SK-N-SH (cell line): ENCODE results near the gene SPACA5B.
"Not testable (repeated sequence)": the region's sequence is repeated elsewhere in the genome, so short reads cannot be mapped to it uniquely, and the experiment has no call there.

Experiments
- EP300 ChIP-seq, 2 experiments: IDR thresholded peaks; 2 replicates each; pipeline versions ENCODE4 v1.4.0 to v1.6.1; 2012; ENCODE audit warnings: borderline replicate concordance in 1 of 2, low read depth in 1 of 2, low read length in 1 of 2
- EZH2phosphoT487 ChIP-seq: fragments of 200-600 bp; sonication (generic); IDR thresholded peaks from 2 replicates; pipeline ENCODE4 v1.6.1; 2017; ENCODE audit warnings: low read depth, mixed run types, mild to moderate bottlenecking, antibody characterized with exemption, moderate library complexity, borderline replicate concordance
- FOXM1 ChIP-seq: IDR thresholded peaks from 2 replicates; pipeline ENCODE4 v1.4.0; 2012; ENCODE audit warnings: low read depth, mild to moderate bottlenecking
- GABPA ChIP-seq: IDR thresholded peaks from 2 replicates; pipeline ENCODE4 v1.4.0; 2012; ENCODE audit warnings: low read depth, mild to moderate bottlenecking
- JUND ChIP-seq: IDR thresholded peaks from 2 replicates; pipeline ENCODE4 v1.4.0; 2012
- MXI1 ChIP-seq: IDR thresholded peaks from 2 replicates; pipeline ENCODE4 v1.6.1; 2012; ENCODE audit warnings: mild to moderate bottlenecking, low read depth, low read length, improper control_type of control experiment
- NRF1 ChIP-seq: IDR thresholded peaks from 2 replicates; pipeline ENCODE4 v1.6.1; 2012; ENCODE audit warnings: low read depth, mild to moderate bottlenecking, low read length
- POLR2AphosphoS5 ChIP-seq: IDR thresholded peaks from 2 replicates; pipeline ENCODE4 v1.6.1; 2012; ENCODE audit warnings: low read depth, low read length
- SMC3 ChIP-seq: IDR thresholded peaks from 2 replicates; pipeline ENCODE4 v1.6.1; 2012; ENCODE audit warnings: low read depth, low read length, improper control_type of control experiment
- TAF1 ChIP-seq: IDR thresholded peaks from 2 replicates; pipeline ENCODE4 v1.6.1; 2012; ENCODE audit warnings: low read depth, mild to moderate bottlenecking, low read length, moderate library complexity, borderline replicate concordance
- TF ChIP-seq, protein P1 (sequence below): IDR thresholded peaks from 2 replicates; pipeline ENCODE4 v1.4.0; 2012; ENCODE audit warnings: low read depth, borderline replicate concordance
- TF ChIP-seq, protein P2 (sequence below): fragments of 200-600 bp; sonication (generic); IDR thresholded peaks from 2 replicates; pipeline ENCODE4 v1.6.1; 2017; ENCODE audit warnings: antibody characterized with exemption, mild to moderate bottlenecking, moderate library complexity
- TF ChIP-seq, protein P3 (sequence below): fragments of 150-350 bp; IDR thresholded peaks from 2 replicates; pipeline ENCODE4 v1.6.1; 2017; ENCODE audit warnings: antibody characterized with exemption, low read length, low read depth, borderline replicate concordance
- TF ChIP-seq, protein P4 (sequence below): IDR thresholded peaks from 2 replicates; pipeline ENCODE4 v1.4.0; 2012; ENCODE audit warnings: low read depth

DNA sequence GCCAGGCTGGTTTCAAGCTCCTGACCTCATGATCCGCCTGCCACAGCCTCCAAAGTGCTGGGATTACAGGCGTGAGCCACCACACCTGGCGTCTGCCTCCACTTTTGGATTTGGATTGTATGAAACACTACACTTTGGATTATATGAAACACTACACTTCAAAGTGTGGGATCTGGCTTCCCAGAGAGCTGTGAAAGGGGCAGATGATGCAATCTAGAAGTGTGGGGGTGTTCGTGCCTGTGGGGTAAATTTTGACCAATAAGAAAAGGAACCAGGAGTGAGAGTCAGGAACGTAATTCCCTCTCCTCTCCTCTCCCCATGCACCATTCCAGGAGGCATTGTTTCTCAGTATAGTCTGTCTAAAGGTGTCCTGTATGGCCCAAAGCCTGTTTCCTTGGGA, 51.5 kb downstream of the SPACA5B start:
- not testable (repeated sequence) for TF ChIP-seq EP300 (IDR thresholded peaks at IDR 0.05; ENCODE audit: borderline replicate concordance in 1 of 2, low read depth in 1 of 2, low read length in 1 of 2); POLR2AphosphoS5; TAF1; SMC3; FOXM1; JUND; EZH2phosphoT487; NRF1; GABPA; MXI1
- TF ChIP-seq, protein P1, sequence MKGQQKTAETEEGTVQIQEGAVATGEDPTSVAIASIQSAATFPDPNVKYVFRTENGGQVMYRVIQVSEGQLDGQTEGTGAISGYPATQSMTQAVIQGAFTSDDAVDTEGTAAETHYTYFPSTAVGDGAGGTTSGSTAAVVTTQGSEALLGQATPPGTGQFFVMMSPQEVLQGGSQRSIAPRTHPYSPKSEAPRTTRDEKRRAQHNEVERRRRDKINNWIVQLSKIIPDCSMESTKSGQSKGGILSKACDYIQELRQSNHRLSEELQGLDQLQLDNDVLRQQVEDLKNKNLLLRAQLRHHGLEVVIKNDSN = not testable (repeated sequence)
- TF ChIP-seq, protein P2, sequence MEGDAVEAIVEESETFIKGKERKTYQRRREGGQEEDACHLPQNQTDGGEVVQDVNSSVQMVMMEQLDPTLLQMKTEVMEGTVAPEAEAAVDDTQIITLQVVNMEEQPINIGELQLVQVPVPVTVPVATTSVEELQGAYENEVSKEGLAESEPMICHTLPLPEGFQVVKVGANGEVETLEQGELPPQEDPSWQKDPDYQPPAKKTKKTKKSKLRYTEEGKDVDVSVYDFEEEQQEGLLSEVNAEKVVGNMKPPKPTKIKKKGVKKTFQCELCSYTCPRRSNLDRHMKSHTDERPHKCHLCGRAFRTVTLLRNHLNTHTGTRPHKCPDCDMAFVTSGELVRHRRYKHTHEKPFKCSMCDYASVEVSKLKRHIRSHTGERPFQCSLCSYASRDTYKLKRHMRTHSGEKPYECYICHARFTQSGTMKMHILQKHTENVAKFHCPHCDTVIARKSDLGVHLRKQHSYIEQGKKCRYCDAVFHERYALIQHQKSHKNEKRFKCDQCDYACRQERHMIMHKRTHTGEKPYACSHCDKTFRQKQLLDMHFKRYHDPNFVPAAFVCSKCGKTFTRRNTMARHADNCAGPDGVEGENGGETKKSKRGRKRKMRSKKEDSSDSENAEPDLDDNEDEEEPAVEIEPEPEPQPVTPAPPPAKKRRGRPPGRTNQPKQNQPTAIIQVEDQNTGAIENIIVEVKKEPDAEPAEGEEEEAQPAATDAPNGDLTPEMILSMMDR = not testable (repeated sequence)
- TF ChIP-seq, protein P3, sequence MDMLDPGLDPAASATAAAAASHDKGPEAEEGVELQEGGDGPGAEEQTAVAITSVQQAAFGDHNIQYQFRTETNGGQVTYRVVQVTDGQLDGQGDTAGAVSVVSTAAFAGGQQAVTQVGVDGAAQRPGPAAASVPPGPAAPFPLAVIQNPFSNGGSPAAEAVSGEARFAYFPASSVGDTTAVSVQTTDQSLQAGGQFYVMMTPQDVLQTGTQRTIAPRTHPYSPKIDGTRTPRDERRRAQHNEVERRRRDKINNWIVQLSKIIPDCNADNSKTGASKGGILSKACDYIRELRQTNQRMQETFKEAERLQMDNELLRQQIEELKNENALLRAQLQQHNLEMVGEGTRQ = not testable (repeated sequence)
- TF ChIP-seq, protein P4, sequence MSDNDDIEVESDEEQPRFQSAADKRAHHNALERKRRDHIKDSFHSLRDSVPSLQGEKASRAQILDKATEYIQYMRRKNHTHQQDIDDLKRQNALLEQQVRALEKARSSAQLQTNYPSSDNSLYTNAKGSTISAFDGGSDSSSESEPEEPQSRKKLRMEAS = not testable (repeated sequence)
